ENCODE measurements around the gene S100A14. TPM values are rescaled to one million over a fixed set of nuclear protein-coding genes. Genes with fewer than 3 reads are reported as not detected.
A peak's percentile ranks its signal among the peaks of the same experiment; 100 is the strongest.
"Not testable (repeated sequence)": the region's sequence is repeated elsewhere in the genome, so short reads cannot be mapped to it uniquely, and the experiment has no call there.

Gene S100A14
- polyA plus RNA-seq, 3 donors = 20.9 to 28.6 (median 21.1) TPM

- not testable (repeated sequence) for DNase-seq (ENCODE audit: low read depth in 3 of 3, low spot score in 2 of 3)
Measured at GRCh38 chr1:153640213-153640612, 24.1 kb upstream of the S100A14 start.

DNA sequence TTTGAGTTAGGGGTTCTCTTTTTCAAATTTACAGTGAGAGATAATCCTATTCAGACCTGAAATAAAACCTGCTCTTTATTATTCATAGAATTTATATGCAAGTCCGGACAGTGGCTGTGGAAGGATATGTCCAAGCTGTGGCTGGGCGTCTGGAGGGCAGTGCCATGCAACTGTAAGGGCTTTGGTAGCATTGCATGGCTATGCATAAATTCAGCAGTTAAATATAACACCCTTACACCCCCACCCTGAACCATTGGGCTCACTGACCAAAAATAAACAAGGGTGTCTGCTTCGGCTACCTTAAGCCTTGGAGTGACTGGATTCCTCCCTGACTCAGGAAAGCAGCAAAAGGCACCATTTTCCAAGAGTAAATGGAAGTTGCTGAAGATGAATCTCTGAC is 23.2 kb upstream of the S100A14 start:
- no peak for DNase-seq (ENCODE audit: low read depth in 3 of 3, low spot score in 2 of 3)

GRCh38 chr1:153638261-153638660 is 22.1 kb upstream of the S100A14 start:
- no peak for DNase-seq (ENCODE audit: low read depth in 3 of 3, low spot score in 2 of 3)

- no peak for DNase-seq (ENCODE audit: low read depth in 3 of 3, low spot score in 2 of 3)
Measured at GRCh38 chr1:153636312-153636711, 20.2 kb upstream of the S100A14 start.

- DNase-seq (ENCODE audit: low read depth in 3 of 3, low spot score in 2 of 3) = no peak
Measured at GRCh38 chr1:153635872-153636271, 19.7 kb upstream of the S100A14 start.

DNA sequence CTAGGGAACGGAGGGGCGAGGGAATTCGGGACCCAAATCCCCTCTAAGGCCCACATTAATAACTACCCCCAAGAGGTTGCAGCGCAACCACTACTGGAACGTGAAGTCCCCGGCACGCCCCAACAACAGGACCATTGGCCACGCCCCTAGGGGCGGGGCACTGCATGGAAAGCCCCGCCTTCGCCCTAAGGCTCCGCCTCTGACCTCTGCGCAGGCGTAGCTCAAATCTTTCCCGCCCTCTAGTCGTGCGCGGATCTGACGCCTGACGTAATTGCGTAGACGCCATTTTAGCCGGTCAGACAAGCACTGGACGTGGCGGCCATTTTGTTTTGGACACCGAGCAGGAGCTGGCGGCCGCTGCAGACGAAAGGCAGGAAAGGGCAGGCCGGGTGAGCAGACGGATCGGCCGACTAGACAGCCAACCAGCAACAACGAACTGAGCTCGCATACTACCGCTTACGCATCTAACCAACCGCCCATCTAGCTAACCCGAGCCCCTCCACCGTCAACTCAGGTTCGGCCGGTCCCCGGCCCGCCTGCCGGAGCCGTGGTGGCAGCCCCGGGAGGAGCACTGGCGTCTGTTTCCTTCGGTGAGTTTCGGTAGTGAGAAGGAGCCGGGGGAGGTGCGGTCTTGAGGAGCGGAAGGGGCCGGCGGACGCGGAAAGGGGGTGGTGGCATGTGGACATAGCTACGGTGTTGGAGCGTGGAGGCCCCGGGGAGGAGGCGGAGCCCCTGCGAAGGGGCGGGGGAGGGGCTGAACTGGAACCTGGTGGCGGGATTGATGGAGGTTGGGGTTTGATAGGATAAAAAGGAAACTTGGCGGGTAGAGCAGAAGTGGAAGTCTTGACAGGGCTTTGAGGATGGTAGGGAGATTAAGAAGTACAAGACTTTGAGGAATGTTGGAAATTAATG is 17.9 kb upstream of the S100A14 start, which contains the start of gene CHTOP:
TSS of gene CHTOP (plus strand) at position 313 of the 912 bp plus-strand sequence. CDS start 2,523 bp downstream, outside the sequence.
- peak; percentile 96 to 98 (median 96) for DNase-seq (ENCODE audit: low read depth in 3 of 3, low spot score in 2 of 3)

GRCh38 chr1:153633161-153633753 is 17.1 kb upstream of the S100A14 start:
- no peak for DNase-seq (ENCODE audit: low read depth in 3 of 3, low spot score in 2 of 3)

GRCh38 chr1:153631047-153632022 is 15.2 kb upstream of the S100A14 start:
- DNase-seq (ENCODE audit: low read depth in 3 of 3, low spot score in 2 of 3) = no peak

GRCh38 chr1:153630384-153630783 is 14.3 kb upstream of the S100A14 start:
- DNase-seq (ENCODE audit: low read depth in 3 of 3, low spot score in 2 of 3) = no peak

- no peak for DNase-seq (ENCODE audit: low read depth in 3 of 3, low spot score in 2 of 3)
Measured at GRCh38 chr1:153629971-153630370, 13.8 kb upstream of the S100A14 start.

GRCh38 chr1:153629343-153629665 is 13.2 kb upstream of the S100A14 start:
- no peak for DNase-seq (ENCODE audit: low read depth in 3 of 3, low spot score in 2 of 3)

DNA sequence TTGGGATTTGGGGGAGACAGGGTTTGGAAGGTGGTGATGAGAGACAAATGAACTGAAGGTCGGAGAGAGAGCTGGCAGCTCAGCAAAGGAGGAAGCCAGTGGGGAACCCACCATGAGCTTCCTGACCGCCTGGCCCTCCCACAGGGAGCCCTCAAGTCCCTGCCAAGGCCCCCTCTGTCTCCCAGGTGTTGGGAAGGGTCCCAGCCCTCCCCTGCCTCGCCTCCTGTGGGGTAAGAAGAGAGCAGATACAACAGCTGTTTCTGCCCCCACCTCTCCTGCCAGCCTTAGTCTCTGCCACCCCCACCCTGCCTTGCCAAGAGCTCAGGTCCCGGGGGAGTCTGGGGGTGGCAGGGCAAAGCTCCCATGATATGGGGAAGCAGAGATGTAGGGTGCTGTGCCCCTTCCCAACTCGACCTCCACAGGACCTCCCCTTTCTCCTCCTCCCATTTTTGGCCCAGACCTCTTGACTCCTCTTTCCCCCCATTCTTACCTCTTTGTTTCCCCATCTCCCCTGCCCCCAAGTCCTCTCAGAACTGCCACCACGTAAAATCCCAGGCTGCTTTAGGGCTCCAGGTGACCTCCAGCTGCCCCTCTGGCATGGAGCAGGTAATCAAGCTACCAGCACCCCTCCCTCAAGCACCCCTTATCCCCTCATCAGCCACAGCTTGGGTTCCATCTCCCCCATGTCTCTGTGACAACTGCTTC is 12.7 kb upstream of the S100A14 start:
- DNase-seq (ENCODE audit: low read depth in 3 of 3, low spot score in 2 of 3) = no peak

DNA sequence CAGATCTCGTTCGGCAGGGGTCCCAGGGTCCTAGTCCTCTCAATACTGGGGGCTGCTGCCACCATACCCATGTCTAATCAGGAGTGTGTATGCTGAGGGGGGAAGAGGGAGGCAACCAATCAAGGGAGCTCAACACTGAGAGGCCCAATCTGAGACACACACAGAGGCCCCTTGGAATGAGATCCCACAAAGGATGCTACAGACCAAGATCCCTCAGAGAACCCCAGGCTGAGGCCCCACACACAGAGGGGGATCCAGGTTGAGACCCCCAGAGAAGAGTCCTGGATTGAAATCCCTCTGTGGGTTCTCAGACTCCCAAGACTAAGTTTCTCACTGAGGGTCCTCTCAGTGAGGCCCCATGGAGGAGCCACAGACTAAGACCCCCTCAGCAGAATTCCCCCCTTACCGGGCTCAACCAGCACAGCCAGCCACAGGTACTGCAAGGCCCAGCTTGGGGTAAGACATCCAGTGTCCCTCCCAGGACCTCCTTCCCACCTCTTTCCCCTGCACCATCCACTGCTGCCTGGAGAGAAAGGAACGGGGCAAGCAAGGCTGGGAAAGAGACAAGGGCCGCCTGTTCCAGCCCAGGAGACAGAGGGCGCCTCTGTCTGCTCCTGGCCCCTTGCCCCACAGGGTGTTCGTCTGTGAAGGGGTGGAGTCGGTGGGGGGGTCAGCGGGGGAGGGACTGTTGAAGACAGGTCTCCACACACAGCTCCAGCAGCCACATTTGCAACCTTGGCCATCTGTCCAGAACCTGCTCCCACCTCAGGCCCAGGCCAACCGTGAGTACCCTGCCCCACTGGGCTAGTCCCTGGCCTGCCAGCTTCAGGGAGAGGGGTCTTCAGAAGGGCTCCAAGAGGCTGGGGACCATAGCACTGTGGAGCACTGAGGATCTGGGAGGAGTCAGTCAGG is 11.8 kb upstream of the S100A14 start, which contains the start of gene S100A1:
TSS of gene S100A1 (plus strand) at position 720 of the 912 bp plus-strand sequence. CDS start 2,088 bp downstream, outside the sequence.
- DNase-seq (ENCODE audit: low read depth in 3 of 3, low spot score in 2 of 3) = no peak

- peak; percentile 63 to 78 (median 77) for DNase-seq (ENCODE audit: low read depth in 3 of 3, low spot score in 2 of 3)
Measured at GRCh38 chr1:153626904-153627714, 11.0 kb upstream of the S100A14 start, which contains the start of gene S100A13. TSS of gene S100A13 (minus strand) at chr1:153627505. CDS start at chr1:153626472, 1,033 bp downstream.

GRCh38 chr1:153626477-153626903 is 10.4 kb upstream of the S100A14 start:
- no peak for DNase-seq (ENCODE audit: low read depth in 3 of 3, low spot score in 2 of 3)

GRCh38 chr1:153624965-153625611 is 9.0 kb upstream of the S100A14 start:
- DNase-seq (ENCODE audit: low read depth in 3 of 3, low spot score in 2 of 3) = no peak

DNA sequence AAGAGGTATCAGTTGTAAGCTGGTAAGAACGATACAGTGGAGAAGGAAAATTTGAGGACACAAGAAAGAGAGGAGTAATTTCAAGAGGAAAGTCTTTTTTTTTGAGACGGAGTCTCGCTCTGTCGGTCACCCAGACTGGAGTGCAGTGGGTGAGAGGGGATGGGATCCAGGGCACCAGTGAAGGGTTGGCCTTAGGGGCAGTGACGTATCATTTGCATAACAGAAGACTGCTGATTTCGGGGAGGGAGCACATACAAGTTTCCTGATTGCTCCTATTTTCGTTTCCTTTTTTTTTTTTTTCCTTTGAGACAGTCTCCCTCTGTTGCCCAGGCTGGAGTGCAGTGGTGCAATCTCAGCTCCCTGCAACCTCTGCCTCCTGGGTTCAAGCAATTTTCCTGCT is 7.0 kb upstream of the S100A14 start:
- no peak for DNase-seq (ENCODE audit: low read depth in 3 of 3, low spot score in 2 of 3)
